Hepatocyte (in vitro differentiated cells): ENCODE measurements around the gene TRMT13.
"Not testable (repeated sequence)": the region's sequence is repeated elsewhere in the genome, so short reads cannot be mapped to it uniquely, and the experiment has no call there.

Experiments
- CTCF ChIP-seq: fragments of 200-600 bp; sonication (generic); IDR thresholded peaks from 2 replicates; pipeline ENCODE4 v1.5.1; 2016; ENCODE audit warnings: antibody characterized with exemption, mild to moderate bottlenecking; ENCODE audit not compliant: poor library complexity
- EZH2 ChIP-seq: fragments of 200-600 bp; sonication (generic); IDR thresholded peaks from 2 replicates; pipeline ENCODE4 v1.6.1; 2016; ENCODE audit warnings: antibody characterized with exemption, mild to moderate bottlenecking, borderline replicate concordance
- EZH2phosphoT487 ChIP-seq: fragments of 200-600 bp; sonication (generic); IDR thresholded peaks from one replicate; pipeline ENCODE4 v1.6.1; 2018; ENCODE audit warnings: antibody characterized with exemption, mild to moderate bottlenecking, low read depth, moderate library complexity; ENCODE audit not compliant: unreplicated experiment, severe bottlenecking

- TF ChIP-seq EZH2, CTCF, EZH2phosphoT487: not testable (repeated sequence)
Measured at GRCh38 chr1:100200060-100200459, 67.1 kb downstream of the TRMT13 start.
